GM10847 (cell line): Measurements from ENCODE around the gene PCDHGA8.
"Not testable (repeated sequence)": the region's sequence is repeated elsewhere in the genome, so short reads cannot be mapped to it uniquely, and the experiment has no call there.

Source experiments
- POLR2A ChIP-seq: IDR thresholded peaks from 2 replicates; pipeline ENCODE4 v1.6.1; 2011; ENCODE audit not compliant: insufficient read length; ENCODE audit errors: extremely low read depth

PCDHGA8 gene

DNA sequence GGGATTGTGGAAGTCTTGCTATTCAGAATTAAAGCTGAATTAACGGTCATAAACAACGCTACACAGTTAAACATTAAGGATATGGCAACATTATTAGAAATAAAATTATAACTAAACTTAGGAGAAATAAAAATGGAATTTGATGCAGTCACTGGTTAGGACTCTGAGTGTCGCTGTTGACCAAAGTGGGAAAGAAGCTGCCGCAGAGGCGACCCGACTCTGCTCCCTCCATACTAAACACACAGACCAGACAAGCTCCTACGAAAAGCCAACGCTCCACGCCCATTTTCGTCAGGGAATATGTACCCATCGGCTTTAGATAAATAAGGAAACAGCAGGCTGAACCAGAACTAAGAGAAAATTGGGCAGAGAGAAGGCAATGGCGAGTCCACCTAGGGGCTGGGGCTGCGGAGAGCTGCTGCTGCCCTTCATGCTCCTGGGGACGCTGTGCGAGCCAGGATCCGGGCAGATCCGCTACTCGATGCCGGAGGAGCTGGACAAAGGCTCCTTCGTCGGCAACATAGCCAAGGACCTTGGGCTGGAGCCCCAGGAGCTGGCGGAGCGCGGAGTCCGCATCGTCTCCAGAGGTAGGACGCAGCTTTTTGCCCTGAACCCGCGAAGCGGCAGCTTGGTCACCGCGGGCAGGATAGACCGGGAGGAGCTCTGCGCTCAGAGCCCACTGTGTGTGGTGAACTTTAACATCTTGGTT, 28.3 kb upstream of the PCDHGA8 start, which contains the start of gene PCDHGA5:
TSS of gene PCDHGA5 (plus strand) at position 211 of the 709 bp plus-strand sequence. CDS start at position 380, 169 bp downstream.
- no peak for TF ChIP-seq POLR2A

DNA sequence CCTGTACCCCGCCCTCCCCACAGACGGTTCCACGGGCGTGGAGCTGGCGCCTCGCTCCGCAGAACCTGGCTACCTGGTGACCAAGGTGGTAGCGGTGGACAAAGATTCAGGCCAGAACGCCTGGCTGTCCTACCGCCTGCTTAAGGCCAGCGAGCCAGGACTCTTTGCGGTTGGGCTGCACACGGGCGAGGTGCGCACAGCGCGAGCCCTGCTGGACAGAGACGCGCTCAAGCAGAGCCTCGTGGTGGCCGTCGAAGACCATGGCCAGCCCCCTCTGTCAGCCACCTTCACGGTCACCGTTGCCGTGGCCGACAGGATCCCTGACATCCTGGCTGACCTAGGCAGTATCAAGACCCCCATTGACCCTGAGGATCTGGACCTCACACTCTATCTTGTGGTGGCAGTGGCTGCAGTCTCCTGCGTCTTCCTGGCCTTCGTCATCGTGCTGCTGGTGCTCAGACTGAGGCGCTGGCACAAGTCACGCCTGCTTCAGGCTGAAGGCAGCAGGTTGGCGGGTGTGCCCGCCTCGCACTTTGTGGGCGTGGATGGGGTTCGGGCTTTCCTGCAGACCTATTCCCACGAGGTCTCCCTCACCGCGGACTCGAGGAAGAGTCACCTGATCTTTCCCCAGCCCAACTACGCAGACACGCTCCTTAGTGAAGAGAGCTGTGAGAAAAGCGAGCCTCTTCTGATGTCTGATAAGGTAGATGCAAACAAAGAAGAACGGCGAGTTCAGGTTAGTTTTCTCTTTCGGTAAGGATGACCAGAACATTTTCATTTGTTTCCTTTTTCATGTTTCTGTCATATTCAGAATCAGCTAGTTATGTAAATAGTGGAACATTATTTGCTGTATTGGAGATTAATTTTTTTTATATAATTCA, 26.2 kb upstream of the PCDHGA8 start:
- TF ChIP-seq POLR2A, result no peak

DNA sequence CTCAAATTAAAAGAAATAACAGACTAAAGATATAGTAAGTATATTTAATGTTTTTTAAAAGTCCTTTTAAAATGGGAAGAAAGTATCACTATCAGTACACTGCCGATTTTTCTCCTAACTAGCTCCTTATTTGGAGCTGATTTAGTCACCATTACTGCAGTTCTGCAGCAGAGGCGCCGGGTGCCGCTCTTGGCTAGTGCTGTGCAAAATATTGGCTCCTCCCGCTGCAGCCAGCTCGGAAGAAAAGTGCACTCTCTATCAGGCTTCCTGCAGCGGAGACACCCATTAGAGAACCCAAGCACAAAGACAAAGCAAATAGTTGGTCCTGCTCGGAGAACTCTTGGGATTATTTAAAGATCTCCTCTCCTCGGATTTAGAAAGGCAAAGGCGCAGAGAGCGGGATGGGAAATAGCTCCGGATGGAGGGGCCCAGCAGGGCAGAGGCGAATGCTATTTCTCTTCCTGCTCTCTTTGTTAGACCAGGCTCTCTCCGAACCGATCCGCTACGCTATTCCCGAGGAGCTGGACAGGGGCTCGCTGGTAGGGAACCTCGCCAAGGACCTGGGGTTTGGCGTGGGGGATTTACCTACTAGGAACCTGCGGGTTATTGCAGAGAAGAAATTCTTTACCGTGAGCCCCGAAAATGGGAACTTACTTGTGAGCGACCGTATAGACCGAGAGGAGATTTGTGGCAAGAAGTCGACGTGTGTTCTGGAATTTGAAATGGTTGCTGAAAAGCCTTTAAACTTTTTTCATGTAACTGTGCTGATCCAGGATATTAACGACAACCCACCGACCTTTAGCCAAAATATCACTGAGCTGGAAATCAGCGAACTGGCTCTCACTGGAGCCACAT, 22.2 kb upstream of the PCDHGA8 start, which contains the start of gene PCDHGB3:
TSS of gene PCDHGB3 (plus strand) at position 249 of the 855 bp plus-strand sequence. CDS start at position 402, 153 bp downstream.
- TF ChIP-seq POLR2A, result no peak

DNA sequence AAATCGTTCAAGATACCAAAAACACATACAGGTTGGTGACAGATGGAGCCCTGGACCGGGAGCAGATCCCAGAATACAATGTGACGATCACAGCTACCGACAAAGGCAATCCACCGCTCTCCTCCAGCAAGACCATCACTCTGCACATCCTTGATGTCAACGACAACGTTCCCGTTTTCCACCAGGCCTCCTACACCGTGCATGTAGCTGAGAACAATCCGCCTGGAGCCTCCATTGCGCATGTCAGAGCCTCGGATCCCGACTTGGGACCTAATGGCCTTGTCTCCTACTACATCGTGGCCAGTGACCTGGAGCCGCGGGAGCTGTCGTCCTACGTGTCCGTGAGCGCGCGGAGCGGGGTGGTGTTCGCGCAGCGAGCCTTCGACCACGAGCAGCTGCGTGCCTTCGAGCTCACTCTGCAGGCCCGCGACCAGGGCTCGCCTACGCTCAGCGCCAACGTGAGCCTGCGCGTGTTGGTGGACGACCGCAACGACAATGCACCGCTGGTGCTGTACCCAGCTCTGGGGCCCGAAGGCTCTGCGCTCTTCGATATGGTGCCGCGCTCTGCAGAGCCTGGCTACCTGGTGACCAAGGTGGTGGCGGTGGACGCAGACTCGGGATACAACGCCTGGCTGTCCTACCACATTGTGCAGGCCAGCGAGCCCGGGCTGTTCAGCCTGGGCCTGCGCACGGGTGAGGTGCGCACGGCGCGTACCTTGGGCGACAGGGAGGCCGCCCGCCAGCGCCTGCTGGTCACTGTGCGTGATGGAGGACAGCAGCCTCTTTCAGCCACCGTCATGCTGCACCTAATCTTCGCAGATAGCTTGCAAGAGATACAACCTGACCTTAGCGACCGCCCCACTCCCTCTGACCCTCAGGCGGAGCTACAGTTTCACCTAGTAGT, 20.6 kb upstream of the PCDHGA8 start:
- no peak for TF ChIP-seq POLR2A

DNA sequence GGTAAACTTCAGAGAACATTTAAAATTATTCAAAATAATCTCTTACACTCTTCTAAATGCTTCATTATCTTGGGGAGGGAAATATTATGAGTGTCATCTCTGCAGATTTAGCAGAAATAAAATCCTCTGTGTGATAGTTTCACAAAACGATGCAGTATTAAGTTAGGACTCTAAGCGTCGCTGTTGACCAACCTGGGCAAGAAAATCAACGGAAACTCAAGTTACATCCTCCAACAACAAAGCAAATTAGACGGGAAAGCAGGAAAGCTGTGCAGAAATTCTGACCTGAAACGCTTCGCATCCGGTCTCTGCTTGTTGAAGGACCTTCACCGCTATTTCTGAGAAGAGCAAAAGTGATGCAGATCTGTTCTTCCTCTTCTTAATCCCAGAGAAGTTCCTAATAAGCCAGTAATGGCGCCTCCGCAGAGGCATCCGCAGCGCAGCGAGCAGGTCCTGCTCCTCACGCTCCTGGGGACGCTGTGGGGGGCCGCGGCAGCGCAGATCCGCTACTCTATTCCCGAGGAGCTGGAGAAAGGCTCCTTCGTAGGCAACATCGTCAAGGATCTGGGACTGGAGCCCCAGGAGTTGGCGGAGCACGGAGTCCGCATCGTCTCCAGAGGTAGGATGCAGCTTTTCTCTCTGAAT, 18.6 kb upstream of the PCDHGA8 start, which contains the start of gene PCDHGA6:
TSS of gene PCDHGA6 (plus strand) at position 219 of the 645 bp plus-strand sequence. CDS start at position 412, 193 bp downstream.
- TF ChIP-seq POLR2A, result no peak

DNA sequence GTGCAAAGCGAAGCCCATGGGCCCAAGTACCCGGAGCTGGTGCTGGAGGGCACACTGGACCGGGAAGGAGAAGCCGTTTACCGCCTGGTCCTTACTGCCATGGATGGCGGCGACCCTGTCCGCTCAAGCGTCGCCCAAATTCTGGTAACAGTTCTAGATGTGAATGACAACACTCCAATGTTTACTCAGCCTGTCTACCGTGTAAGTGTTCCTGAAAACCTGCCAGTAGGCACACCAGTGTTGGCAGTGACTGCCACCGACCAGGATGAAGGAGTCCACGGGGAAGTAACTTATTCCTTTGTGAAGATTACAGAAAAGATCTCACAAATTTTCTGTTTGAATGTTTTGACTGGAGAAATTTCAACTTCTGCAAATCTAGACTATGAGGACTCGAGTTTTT, 17.8 kb upstream of the PCDHGA8 start:
- TF ChIP-seq POLR2A, result no peak

DNA sequence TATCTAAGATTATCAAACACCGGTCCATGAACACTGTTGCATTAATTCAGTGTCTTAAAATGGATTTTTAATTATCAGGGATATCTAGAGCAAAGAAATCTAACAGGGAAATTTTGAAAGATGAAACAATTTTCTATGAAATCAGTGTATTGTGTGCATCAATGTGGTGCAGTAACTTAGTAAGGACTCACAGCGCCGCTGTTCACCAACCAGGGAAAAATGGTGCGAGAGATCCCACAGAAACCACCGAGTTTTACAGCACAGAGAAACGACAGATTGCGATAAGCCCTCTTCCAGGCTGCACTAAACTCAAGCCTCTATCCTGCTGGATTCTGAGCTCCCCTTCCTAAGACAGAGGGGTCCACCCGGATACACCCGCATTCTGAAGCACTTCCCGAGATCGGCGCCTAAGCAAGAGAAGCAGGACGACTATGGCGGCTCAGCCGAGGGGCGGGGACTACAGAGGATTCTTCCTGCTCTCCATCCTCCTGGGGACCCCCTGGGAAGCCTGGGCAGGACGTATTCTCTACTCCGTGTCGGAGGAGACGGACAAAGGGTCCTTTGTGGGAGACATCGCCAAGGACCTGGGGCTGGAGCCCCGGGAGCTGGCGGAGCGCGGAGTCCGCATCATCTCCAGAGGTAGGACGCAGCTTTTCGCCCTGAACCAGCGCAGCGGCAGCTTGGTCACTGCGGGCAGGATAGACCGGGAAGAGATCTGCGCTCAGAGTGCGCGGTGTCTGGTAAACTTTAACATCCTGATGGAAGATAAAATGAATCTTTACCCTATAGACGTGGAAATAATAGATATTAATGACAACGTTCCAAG, 9.8 kb upstream of the PCDHGA8 start, which contains the start of gene PCDHGA7:
TSS of gene PCDHGA7 (plus strand) at position 274 of the 826 bp plus-strand sequence. CDS start at position 432, 158 bp downstream.
- no peak for TF ChIP-seq POLR2A

DNA sequence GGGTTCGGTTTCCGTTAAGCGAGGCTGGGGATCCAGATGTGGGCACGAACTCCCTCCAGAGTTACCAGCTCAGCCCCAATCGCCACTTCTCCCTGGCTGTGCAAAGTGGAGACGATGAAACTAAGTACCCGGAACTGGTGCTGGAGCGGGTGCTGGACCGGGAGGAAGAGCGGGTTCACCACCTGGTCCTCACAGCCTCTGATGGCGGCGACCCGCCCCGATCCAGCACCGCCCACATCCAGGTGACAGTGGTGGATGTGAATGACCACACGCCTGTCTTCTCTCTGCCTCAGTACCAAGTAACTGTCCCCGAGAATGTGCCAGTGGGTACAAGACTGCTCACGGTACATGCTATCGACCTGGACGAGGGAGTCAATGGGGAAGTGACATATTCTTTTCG, 9.1 kb upstream of the PCDHGA8 start:
- no peak for TF ChIP-seq POLR2A

DNA sequence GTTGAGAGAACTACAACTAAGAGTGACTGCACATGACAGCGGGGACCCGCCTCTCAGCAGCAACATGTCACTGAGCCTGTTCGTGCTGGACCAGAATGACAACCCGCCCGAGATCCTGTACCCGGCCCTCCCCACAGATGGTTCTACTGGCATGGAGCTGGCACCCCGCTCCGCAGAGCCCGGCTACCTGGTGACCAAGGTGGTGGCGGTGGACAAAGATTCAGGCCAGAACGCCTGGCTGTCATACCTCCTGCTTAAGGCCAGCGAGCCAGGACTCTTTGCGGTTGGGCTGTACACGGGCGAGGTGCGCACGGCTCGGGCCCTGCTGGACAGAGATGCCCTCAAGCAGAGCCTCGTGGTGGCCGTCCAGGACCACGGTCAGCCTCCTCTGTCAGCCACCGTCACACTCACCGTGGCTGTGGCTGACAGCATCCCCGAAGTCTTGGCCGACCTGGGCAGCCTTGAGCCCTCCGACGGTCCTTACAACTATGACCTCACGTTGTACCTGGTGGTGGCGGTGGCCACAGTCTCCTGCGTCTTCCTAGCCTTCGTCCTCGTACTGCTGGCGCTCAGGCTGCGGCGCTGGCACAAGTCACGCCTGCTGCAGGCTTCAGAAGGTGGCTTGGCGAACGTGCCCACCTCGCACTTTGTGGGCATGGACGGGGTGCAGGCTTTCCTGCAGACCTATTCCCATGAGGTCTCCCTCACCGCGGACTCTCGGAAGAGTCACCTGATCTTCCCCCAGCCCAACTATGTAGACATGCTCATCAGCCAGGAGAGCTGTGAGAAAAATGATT, 7.8 kb upstream of the PCDHGA8 start:
- TF ChIP-seq POLR2A, result no peak

DNA sequence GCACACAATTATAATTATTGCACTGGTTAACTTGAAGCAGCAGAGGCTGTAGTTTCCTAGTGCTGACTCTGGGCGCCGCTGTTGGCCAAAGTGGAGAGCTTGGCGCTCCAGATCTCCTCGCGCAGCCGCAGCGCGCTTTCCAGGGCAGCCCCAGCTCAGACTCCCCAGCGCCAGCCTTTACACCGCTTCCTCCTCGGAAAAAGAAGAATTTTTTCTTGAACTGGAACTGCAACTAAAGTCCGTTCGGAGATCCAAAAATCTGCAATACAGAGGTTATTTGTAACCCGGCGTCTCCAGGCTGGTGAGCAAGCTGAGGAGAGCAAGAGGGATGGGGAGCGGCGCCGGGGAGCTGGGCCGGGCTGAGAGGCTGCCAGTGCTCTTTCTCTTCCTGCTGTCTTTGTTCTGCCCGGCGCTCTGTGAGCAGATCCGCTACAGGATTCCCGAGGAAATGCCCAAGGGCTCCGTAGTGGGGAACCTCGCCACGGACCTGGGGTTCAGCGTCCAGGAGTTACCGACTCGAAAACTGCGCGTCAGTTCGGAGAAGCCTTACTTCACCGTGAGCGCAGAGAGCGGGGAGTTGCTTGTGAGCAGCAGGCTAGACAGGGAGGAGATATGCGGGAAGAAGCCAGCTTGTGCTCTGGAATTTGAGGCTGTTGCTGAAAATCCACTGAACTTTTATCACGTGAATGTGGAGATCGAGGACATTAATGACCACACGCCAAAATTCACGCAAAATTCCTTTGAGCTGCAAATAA, 4.7 kb upstream of the PCDHGA8 start, which contains the start of gene PCDHGB4:
TSS of gene PCDHGB4 (plus strand) at position 142 of the 755 bp plus-strand sequence. CDS start at position 329, 187 bp downstream.
- TF ChIP-seq POLR2A, result not testable (repeated sequence)

DNA sequence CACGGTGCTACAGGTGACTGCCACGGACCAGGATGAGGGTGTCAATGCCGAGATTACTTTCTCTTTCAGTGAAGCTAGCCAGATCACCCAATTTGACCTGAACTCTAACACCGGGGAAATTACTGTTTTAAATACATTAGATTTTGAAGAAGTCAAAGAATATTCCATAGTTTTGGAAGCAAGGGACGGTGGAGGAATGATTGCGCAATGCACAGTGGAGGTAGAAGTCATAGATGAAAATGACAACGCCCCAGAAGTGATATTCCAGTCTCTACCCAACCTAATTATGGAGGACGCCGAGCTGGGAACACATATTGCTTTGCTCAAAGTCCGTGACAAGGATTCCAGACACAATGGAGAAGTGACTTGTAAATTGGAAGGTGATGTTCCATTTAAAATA, 3.8 kb upstream of the PCDHGA8 start:
- no peak for TF ChIP-seq POLR2A
